NCI-H1436 (cell line): ENCODE data around the gene INSR.

ENCODE experiments used
- DNase-seq: peaks from one replicate; lab custom pipeline; 2025; lab: John Stamatoyannopoulos, UW

The INSR gene

GRCh38 chr19:7140137-7140536, 154.1 kb downstream of the INSR start:
- no peak for DNase-seq

GRCh38 chr19:7139095-7139494, 155.1 kb downstream of the INSR start:
- DNase-seq, result no peak

- no peak for DNase-seq
These were observed 155.8 kb downstream of the INSR start for GRCh38 chr19:7138402-7138801.

DNA sequence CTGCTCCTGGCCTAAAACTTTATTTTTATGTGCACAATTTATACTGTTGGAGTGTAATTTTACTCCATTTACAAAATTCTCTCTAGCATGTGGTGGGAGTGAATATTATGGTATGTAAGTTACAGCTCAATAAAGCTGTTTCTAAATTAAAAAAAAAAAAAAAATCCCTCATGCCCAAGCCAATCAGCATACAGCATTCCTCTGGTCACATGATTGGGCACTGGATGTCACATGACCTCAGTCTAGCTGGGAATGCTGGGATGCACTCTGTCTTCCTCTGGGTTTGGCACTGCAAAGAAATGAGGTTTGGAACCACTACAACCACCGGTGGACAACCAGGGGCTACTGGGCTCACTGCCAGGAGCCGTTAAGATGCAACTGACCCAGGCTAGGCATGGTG, 157.1 kb downstream of the INSR start:
- DNase-seq, result no peak

DNA sequence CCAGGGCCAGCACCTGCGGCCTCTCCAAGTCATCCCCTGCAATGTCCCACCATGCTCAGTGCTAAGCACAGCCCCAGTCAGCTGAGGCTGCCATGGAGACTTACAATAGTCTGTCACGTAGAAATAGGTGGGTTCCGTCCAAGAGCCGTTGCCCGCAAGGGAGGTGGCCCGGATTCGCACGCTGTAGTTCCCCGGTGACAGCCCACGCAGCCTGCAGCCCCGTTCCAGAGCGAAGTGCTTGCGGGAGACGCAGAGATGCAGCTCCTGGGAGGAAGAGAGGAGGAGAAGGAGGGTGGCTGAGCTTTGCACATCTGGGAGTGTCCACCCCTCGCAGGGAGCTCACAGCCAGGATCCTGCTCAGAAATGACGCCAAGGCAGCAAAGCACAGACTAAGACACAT, 162.2 kb downstream of the INSR start:
- DNase-seq, result no peak

- no peak for DNase-seq
These were observed 164.2 kb downstream of the INSR start for GRCh38 chr19:7130043-7130442.

GRCh38 chr19:7126132-7126531, 168.1 kb downstream of the INSR start:
- no peak for DNase-seq

- DNase-seq, result no peak
These were observed 169.0 kb downstream of the INSR start for GRCh38 chr19:7125221-7125620.

DNA sequence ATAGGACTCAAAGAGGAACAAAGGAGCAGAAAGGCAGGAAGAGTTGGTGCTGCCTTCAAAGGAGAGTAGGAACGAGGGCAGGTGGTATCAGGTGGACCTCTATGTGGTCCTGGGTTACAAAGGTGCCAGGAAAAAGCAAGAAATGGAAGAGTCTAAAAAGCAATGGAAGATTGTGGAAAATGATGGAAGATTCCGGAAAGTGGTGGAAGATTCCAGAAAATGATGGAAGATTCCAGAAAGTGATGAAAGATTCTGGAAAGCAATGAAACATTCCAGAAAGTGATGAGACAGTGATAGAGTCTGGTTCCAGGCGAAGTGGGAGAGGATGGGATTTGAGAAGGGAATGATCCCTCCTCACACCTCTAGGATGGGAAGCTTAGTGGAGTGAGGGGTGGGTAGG, 169.4 kb downstream of the INSR start:
- DNase-seq, result no peak

DNA sequence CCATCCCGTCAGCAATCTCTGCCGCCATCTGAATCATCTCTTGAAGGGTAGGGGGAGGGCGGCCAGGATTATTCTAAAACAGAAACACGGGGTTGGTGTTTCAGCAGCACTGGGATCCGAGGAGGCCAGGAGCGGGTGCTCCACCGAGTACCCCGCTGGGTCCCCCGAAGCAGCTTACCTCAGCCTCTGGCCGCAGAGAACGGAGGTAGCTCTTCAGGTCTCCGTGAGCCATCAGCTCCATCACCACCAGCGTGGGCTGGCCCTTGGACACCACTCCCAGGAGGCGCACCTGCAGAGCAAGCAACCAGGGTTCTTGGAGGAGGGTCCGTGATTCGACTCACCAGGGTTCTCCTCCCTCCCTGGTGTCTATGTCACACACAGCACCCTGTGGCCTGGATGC, 171.5 kb downstream of the INSR start:
- DNase-seq, result no peak

DNA sequence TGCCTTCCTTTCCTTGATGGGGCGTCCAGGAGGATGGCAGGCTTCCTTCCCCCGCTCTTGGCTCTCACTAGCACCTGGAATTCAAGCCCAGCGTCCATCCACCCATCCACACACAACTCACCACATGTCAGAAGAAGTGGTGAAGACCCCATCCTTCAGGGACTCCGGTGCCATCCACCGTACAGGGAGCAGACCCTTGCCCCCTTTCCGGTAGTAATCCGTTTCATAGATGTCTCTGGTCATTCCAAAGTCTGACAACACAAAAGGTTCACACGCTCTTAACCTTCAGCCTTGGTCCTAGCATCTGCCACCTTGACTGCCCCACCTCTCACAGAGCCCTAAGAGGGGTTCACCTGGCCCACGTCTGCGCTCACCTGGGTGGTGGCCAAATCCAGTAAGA, 173.7 kb downstream of the INSR start:
- DNase-seq, result no peak

DNA sequence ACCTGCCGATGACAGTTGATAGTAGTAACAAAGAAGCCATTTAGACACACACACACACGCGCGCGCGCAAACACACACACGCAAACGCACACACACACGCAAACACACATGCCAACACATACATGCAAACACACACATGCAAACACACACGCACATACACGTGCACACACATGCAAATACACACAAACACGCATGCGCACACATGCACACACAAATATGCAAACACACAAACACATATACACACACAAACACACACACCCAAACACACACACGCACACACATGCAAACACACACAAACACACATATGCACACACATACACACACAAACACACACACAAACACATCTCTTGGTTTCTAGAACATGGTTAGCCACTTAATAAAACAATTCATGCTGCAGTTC, 174.6 kb downstream of the INSR start:
- DNase-seq, result no peak

- DNase-seq, result no peak
These were observed 177.0 kb downstream of the INSR start for GRCh38 chr19:7117248-7117647.

- no peak for DNase-seq
These were observed 178.5 kb downstream of the INSR start for GRCh38 chr19:7115721-7116120.

- no peak for DNase-seq
These were observed 181.0 kb downstream of the INSR start for GRCh38 chr19:7113233-7113632.

DNA sequence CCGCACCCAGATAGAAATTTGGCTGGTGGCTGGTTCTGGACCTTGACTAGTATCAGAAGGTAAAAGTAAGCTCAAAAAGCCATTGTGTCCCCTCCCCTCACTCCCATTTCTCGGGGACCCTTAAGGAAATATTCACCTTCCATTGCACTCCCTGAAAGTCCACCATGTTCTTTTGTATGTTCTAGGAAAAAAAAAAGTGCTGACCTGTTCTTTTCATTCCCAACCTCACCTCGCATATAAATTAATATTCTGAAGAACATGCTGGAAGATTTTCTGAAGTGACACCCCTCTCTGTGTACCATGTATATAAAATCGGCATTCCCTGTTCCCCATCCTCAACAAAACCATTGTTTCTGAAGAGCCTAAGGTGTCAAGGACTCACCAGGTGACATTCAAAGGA, 181.5 kb downstream of the INSR start:
- no peak for DNase-seq

- no peak for DNase-seq
These were observed 184.4 kb downstream of the INSR start for GRCh38 chr19:7109678-7110289.

GRCh38 chr19:7106711-7107657, 187.2 kb downstream of the INSR start:
- DNase-seq, result no peak

DNA sequence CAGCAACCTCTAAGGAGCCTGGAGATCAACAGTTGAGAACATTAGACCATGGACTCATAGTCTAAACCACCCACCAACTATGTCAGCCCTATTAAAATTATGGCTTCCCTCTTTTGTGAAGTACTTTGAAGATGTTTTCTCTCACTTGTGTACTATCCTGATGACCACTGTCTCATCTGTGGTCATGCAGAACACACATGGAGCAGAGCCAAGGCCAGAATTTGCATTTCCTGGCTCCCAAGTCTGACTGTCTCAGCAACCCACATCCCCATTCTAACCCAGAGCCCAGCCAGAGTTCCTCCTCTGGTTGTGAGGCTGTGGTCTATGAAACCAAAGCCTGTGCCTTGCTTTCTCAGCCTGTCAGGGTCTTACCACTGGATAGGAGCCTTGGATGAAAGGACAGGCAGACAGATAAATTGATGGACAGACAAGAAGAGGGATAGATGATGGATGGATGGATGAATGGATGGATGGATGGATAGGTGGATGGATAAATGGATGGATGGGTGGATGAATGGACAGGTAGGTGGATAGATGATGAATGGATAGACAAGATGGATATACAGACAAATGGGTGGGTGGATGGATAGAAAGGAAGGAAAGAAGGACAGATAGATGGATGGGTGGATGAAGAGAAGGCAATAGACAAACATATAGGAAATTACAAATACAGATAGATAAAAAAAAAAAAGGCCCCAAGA, 189.3 kb downstream of the INSR start:
- DNase-seq, result no peak

DNA sequence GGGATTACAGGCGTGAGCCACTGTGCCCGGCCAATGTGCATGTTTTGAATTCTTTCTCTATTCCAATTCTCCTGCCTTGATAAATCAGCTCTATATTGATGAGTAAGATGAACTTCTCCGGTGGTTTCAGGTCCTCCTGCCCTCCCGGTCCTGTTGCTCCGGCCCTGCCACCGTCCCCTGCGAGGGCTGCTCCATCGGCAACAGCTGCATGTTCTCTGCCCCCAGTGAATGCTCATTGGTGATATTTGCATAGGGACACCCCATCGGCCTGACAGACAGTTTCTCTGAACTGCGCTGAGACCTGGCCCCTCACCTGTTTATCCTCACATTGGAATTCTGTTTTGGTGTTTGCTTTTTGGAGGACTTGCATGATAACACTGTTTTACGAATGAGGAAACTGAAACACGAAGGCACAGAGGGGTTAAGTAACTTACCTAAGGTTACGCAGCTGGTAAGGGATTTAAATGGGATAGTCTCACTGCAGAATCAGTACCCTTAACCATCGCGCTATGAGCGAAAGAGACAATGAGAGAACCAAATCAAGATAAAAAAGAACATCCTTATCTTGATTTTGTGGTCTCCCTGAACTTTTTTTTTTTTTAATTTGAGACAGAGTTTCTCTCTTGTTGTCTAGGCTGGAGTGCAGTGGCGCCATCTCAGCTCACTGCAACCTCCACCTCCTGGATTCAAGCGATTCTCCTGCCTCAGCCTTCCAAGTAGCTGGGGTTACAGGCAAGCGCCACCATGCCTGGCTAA, 192.5 kb downstream of the INSR start:
- no peak for DNase-seq

DNA sequence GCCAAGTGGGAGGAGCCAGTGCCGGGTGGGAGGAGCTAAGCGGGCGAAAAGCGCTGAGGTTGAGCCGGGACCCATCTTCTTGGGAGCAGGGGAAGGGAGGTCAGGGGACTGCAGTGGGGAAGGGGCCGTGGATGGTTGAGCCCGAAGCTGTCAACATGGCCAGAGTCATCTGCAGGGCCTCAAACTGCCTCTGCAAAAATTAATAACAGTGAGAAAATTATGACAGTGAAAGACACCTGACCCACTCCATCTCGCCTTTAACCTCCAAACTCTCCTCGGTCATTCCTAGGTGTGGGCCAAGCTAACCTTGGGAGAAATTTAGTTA, 194.7 kb downstream of the INSR start:
- DNase-seq, result no peak
